Gastroesophageal sphincter (tissue), 3 donors: ENCODE data around the gene LYRM4.

Experiments
- CTCF ChIP-seq, 4 experiments: fragments of 200-600 bp in 2 of 4; fragments of 450-650 bp in 2 of 4; sonication (generic) in 1 of 4; IDR thresholded peaks; one replicate each; pipeline ENCODE4 v1.5.1; 2017 to 2019; ENCODE audit warnings: antibody characterized with exemption in 4 of 4, mild to moderate bottlenecking in 2 of 4, moderate library complexity in 2 of 4
- EP300 ChIP-seq: sonication (generic); formaldehyde crosslinking; IDR thresholded peaks from one replicate; pipeline ENCODE4 v1.6.1; 2017; ENCODE audit warnings: antibody characterized with exemption, mild to moderate bottlenecking
- POLR2A ChIP-seq, 2 donors: fragments of 450-650 bp; IDR thresholded peaks; one replicate each; pipeline ENCODE4 v1.6.1; 2017; ENCODE audit warnings: antibody characterized with exemption in 2 of 2, mild to moderate bottlenecking in 2 of 2, moderate library complexity in 1 of 2

DNA sequence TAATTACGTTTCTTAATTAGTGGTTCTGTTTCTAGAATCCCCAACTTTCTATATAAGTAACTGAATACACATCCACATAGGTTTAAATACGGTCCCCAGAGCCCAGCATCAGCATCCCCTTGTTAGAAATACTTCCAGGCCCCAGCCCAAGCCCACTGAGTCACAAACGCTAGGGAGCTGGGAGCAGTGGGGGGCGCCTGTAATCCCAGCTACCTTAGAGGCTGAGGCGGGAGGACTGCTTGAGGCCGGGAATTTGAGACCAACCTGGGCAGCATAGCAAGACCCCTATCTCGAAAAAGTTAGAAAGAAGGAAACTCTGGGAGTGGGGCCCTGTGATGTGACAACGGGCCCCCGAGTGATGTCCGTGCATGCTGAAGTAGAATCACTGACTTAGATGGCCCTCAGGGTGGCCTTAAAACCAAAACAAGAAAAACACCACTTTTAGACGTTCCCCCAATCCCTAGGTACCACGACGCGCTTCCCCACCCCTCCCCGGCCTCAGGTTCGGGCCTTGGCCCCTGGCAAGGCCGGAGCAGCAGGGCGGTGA is 176.9 kb downstream of the LYRM4 start:
- TF ChIP-seq POLR2A (IDR thresholded peaks at IDR 0.05) = no peak
- TF ChIP-seq CTCF (IDR thresholded peaks at IDR 0.05) = no peak
- TF ChIP-seq EP300 = no peak
